Measurements from ENCODE around the gene EGFR.
"Not testable (repeated sequence)": the region's sequence is repeated elsewhere in the genome, so short reads cannot be mapped to it uniquely, and the experiment has no call there.

Gene EGFR

DNA sequence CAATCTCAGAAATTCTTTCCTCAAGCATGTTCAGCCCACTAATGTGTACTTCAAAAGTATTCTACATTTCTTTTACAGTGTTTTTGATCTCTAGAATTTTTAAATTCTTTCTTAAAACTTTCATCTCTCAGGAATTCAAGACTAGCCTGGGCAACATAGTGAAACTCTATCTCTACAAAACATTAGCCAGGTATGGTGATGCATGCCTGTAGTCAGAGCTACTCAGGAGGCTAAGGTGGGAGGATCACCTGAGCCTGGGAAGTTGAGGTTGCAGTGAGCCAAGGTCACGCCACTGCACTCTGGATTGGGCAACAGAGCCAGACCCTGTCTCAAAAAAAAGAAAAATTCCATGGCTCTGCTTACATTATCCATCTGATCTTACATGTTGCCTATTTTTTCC is 5.0 kb upstream of the EGFR start:
- no peak for DNase-seq (ENCODE audit: low spot score)

DNA sequence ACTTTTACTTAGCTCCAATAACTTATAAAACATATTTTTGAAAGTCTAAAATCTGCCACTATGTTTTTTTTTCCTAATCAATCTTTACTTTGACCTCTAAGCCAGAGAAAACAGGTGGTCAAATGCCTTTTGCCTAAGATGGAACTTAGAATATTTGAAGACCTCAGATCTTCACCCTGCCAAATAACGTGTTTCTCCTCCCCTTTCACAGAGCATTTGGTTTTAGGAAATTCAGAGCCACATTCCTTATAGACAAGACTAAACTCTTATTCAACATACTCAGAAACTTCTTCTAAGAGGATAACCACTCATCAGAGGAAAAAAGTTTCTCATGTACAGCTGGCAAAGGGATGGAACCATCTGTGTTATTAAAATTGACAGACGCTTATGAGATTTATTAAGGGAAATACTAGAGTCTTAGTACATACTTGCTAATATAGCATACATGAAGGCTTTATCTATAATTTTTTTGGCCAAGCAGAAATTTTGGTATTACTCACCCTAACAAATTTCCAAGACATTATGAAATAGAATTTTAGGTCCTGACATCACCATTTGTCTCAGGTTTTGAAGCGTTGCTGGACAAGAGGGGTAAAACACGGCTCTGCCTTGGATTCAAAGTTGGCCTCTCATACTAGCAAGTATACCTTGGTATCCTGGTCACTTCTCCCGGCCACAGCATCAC is 2.6 kb upstream of the EGFR start:
- no peak for DNase-seq (ENCODE audit: low spot score)

DNA sequence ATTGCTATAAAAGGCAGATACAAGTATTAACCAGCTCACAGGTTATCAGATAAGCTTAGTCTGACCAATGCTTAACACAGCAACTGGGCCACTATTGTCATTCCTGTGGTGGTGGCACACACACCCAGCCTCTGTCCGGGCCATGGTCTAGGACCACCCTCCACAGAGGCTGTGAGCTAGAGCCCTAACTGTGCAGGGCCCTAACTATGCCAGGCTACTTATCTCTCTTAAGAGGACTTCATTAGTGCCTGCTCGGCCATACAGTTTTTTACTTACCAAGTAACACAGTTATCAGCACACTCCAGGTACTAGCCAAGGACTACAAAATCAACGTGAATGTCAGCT is 2.1 kb upstream of the EGFR start:
- no peak for DNase-seq (ENCODE audit: low spot score)

DNA sequence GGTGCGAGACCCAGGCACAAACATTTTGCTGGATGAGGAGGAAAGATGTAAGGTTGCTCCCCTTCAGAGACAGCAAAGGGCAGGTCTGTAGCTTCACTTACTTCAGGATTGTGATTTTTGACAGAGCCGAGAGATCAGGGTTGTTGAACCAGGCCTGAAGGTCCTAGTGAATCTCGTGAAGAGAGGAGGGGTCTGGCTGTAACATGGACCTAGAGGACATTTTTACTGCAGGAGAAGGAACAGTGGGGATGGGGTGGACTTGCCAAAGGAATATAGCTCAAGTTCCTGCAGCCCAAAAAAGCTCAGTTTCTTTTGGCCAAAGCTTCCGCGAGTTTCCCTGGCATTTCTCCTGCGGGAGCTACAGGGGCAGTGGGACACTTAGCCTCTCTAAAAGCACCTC is 976 bp upstream of the EGFR start:
- DNase-seq (ENCODE audit: low spot score) = no peak

DNA sequence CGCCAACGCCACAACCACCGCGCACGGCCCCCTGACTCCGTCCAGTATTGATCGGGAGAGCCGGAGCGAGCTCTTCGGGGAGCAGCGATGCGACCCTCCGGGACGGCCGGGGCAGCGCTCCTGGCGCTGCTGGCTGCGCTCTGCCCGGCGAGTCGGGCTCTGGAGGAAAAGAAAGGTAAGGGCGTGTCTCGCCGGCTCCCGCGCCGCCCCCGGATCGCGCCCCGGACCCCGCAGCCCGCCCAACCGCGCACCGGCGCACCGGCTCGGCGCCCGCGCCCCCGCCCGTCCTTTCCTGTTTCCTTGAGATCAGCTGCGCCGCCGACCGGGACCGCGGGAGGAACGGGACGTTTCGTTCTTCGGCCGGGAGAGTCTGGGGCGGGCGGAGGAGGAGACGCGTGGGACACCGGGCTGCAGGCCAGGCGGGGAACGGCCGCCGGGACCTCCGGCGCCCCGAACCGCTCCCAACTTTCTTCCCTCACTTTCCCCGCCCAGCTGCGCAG is 424 bp downstream of the EGFR start:
- DNase-seq (ENCODE audit: low spot score) = no peak

DNA sequence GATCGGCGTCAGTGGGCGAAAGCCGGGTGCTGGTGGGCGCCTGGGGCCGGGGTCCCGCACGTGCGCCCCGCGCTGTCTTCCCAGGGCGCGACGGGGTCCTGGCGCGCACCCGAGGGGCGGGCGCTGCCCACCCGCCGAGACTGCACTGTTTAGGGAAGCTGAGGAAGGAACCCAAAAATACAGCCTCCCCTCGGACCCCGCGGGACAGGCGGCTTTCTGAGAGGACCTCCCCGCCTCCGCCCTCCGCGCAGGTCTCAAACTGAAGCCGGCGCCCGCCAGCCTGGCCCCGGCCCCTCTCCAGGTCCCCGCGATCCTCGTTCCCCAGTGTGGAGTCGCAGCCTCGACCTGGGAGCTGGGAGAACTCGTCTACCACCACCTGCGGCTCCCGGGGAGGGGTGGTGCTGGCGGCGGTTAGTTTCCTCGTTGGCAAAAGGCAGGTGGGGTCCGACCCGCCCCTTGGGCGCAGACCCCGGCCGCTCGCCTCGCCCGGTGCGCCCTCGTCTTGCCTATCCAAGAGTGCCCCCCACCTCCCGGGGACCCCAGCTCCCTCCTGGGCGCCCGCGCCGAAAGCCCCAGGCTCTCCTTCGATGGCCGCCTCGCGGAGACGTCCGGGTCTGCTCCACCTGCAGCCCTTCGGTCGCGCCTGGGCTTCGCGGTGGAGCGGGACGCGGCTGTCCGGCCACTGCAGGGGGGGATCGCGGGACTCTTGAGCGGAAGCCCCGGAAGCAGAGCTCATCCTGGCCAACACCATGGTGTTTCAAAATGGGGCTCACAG is 1.1 kb downstream of the EGFR start:
- no peak for DNase-seq (ENCODE audit: low spot score)

DNA sequence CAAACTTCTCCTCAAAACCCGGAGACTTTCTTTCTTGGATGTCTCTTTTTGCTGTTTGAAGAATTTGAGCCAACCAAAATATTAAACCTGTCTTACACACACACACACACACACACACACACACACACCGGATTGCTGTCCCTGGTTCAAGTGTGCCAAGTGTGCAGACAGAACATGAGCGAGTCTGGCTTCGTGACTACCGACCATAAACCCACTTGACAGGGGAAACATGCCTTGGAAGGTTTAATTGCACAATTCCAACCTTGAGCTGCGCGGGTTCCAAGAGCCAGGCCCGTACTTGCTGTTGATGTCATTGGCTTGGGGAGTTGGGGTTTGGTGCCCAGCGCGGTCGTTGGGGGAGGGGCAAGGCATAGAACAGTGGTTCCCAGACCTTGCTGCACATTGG is 1.7 kb downstream of the EGFR start:
- DNase-seq (ENCODE audit: low spot score) = no peak

DNA sequence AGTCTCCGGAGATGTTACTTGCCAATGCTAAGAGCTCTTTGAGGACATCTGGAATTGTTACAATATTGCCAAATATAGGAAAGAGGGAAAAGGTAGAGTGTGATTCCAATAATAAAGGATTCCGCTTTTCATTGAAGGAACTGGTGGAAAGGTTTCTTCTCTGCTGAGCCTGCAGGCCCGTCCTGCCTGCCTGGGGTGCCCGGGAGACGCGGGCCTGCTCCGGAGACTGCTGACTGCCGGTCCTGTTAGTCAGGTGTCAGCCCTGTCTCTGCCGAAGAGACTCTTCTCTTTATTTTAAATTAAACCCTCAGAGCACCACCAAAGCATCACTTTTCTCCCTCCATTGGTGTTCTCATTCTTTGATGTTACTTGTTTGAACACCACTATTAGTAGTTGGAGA is 2.2 kb downstream of the EGFR start:
- no peak for DNase-seq (ENCODE audit: low spot score)

DNA sequence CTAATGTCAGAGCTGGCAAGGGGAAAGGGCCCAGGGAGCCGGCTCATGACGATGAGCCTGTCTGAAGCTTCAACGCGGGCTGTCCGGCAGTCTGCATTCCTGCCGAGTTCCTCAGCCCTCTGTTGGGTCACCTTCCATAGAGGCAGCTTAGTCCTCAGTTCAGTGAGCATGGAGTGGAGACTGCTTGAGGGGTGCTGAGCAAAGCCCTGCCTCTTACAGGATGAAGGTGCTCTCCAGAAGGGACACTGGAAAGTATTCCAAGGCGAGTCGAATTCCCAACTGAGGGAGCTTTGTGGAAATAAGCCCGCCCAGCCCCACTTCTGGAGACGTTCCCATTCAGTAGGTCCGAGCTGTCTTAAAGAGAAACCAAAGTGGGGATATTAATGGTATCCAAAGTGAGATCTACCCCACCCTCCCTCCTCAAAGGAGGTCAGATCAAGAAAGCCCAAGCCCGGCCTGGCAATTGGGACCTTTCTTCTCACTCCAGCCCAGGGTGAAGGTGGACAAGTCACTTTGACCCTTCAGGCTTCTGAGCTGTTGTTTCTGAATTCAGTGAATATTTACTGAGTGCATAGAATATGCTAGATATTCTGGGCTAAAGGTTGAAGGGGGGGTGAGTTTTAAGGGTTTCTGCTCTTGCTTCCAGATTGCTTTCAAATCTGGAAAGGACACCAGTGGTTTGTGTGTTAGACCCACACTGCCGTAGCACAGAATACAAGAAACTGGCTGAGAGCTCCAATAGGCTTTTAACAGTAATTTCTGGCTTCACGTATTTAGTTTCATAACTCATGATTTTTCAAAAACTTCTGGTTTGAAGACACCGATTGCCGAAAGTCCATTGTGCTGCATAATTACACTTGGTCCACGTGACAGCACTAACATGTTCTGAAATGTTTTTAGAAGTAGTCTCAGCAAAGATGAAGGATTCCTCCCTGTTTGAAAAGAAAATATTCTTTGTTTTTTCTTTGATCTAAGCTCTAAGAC is 3.5 kb downstream of the EGFR start:
- no peak for DNase-seq (ENCODE audit: low spot score)

DNA sequence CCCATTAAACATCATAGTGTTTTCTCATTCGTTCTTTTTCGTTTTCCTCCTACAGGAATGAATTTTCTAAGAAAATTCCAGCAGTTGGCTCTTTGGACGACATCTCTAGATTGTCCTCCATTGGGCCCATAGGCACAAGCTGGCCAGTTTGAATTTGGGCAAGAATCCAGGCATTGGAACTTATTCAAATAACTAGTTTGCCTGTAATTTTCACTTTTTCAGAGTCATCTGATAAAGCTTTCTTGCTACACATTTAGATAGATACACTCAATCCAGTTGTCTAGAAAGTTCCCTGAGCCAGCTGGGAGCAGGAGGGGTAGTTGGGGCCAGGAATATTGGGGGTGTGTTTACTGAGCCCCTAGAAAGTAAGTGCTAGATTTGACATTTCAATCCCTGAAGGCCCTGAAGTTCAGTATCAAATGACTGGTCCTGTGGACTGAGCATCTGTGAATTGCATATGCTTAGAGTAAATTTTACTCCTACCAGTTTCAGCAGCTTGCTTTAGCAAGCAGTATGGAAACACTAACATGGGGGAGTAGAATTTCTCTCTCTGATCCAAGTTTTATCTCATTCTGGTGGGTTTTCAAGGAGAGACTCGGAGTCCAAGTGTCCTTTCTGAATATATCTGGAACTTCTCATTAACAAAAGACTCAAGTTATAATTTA is 5.2 kb downstream of the EGFR start:
- no peak for DNase-seq (ENCODE audit: low spot score)

DNA sequence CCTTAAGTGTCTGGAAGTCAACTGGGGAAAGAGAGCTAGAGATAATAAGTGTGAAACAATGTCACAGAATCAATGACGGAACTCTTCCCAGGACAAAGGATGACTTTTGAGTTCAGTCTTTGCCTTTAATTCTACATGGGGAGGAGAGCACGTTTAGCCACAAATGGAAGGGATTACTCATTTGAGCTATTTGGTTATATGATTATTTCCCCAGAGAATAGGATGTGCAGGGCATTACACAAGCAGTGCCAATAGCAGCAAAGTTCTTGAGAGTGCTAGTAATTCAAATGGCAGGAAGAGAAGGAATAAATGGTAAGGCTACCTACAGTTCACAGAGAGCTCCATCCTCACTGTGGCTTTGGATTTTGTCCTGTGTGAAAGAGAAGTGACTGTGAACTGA is 6.0 kb downstream of the EGFR start:
- no peak for DNase-seq (ENCODE audit: low spot score)

DNA sequence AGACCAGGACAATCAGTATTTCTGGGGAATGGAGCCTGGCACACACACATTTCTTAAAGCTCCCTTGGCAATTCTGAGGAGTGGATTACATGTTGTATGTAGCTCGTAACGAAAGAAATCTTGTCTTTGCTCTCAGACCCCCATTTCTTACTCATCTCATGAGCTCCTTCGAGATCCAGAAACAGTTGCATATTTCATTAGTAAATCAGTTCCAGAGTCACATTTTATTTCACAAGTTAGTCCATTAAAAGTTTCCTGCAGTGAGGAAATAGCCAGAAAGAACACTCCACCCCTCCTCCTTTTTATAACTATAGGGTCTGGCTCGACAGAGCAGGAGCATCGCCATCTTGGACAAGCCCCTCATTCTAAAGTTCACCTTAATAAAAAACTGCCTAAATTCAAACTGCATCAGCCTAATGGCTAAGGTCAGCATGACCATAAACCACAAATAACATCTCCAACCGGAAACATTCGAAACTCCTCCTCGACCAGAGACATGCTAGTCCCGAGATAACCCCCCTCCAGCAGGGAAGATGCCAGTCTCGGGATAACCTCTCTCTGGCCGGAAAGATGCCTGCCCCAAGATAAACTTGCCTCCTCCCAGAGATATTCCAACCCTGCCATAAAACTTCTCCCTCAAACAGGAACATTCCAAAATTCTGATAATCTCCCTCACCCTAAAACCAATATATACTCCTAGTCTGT is 7.4 kb downstream of the EGFR start:
- no peak for DNase-seq (ENCODE audit: low spot score)

DNA sequence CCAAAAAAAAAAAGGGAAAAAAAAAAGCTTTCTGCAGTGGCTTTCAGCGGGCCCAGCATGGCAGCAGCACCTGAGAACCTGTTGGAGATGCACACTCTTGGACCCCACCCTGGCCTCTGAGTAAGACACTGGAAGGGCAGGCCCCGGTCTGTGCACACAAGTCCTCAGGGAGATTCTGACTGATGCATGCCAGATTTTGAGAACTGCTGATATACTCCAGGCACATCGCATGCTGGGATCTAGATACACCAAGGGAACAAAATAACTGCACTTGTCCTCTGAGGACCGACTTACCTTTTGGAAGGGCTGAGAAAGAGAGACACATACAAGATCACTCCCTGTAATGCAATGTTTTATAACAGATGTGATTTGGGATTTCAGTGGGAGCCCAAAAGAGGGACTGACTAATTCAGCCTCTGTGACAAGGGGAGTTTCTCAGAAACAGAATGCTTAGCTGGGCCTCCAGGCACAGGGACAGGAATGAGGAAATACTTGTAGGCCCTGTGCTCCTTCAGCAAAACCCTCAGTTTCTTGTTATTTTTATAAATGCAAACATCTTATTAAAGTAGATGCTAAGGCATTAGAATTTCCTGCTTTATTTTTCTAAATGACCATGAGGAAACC is 8.2 kb downstream of the EGFR start:
- no peak for DNase-seq (ENCODE audit: low spot score)

DNA sequence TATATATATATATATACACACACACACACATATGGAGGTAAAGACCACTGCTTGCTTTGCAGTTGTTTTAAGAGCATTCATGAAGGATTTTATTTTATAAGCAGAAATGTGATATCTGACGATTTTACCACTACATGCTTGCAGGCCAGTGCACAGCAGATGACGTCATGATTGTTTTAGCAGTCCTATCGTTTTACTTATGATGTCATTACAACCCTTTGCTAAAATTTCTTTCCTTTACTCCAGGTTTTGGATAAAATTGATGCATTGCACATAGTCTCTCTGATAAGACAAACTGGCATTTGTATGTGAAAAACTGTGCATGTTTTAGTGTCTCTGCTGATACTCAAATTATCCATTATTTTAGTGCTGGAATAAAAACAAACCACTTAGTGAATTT is 9.2 kb downstream of the EGFR start:
- DNase-seq (ENCODE audit: low spot score) = no peak

DNA sequence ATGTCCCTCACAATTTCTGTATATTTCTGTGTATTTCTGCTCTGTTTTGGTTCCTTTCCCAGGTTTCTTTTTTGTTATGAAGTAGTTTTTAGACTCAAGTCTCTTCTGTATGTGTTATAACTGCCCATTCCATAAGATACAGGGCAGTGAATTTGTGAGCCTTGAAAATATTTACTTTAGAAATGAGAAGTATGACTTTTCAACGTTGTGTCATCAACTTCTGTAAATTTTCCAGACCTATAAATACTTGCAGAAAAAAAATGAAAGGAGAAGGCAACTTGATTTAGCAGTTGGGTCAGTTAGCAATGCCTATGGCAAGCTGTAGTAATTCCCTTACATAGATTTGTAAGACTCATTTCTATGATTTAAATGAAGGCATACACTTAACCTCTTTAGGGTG is 11.5 kb downstream of the EGFR start:
- DNase-seq (ENCODE audit: low spot score) = no peak

DNA sequence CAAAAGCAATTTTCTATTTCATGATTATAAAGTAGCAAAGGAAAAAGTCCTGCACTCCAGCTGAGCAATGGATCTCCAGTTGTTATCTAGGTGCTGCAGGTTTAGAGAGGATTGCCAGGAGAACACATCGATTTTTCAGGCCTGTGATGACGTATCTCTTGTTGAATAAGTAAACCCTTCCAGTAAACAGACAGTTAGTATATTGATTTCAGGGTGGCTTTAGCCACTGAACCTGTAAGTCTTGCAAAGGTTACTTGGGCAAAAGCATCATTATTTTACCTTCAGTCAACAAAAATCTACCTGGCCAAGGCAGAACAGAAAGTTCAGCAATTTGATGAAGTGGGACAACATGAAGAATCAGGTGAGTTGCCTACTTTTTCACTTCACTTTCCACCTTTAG is 12.3 kb downstream of the EGFR start:
- DNase-seq (ENCODE audit: low spot score) = no peak

DNA sequence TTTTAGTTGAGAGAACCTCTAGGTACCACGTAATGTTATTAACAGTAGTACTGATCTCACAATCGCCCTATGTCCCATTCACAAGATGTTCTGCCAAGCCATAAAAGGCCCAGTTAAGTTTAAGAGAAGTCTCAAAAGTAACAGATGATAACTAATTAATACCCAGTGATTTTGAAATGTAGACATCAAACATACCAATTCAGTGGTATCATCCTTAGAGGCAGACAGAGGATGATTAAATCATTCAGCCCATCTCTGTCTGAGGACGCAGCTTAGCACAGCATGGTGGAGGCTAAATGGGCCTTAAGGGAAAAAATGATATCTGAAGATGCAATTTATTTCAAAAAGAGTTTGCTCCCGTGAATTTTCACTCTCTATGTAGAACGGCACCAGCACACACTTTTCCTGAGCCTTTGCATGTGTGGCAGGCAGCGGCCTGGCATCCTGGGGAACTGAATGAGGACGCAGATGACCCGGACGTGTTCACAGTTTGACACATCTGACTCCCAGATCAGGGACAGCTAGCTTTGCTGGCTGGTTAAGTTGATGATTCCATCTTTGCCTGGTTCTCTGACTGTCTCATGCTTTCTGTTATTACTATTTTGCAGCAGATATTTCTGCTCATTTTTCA is 13.4 kb downstream of the EGFR start:
- no peak for DNase-seq (ENCODE audit: low spot score)

DNA sequence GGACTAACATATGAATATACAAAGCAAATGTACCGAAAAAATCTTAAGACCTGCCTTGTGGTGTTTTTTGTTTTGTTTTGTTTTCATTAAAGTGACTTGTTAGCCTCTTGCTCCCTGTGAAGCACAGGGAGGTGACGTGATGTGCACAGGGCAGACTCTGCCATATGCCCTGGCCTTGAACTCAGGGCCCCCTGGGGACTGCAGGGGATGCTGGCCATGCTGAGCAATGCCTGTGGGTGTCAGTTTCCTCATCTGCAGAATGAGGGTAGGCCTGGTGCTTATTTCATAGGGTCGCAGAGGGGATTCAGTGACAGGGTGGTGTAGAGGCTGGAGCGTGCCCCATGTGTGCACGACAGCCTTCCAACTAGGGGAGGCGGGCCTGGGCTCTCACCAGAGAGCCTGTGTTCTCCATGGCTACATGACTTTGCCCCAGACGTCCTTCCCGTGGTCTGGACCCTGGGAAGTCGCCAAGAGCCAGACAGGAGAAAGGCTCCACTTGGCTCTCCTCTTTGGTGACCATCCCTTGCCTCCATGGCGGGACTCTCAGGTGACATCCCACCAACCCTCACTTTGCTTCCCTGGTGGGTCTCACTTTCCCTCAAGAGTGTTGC is 14.5 kb downstream of the EGFR start:
- DNase-seq (ENCODE audit: low spot score) = no peak

DNA sequence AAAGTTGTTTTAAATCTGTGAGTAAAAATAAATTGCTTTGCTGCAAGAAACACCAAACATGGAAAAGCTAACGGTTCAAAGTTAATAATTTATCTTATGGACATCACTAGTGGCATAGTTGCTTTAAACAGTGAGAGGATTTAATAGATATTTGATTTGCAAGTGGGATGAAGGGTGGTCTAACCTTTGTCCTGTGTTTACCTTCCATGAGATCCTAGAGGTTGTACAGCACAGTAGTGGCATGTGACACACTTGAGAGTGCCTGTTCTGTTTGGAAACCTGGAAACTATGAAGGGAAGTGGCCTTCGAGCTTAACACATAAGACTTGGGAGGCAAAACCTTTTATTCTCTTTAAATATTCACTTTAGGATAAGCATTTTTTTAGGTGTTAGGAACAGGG is 16.0 kb downstream of the EGFR start:
- no peak for DNase-seq (ENCODE audit: low spot score)

DNA sequence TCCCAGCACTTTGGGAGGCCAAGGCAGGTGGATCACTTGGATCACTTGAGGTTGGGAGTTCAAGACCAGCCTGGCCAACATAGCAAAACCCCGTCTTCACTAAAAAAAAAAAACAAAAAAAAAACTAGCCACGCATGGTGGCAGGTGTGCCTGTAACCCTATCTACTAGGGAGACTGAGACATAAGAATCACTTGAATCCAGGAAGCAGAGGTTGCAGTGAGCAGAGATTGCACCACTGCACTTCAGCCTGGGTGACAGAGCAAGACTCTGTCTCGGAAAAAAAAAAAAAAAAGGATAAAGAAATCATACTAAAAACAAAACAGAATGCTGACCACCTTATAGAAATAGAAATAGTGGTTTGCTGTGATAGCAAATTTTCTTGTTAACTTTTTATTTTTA is 16.6 kb downstream of the EGFR start:
- not testable (repeated sequence) for DNase-seq (ENCODE audit: low spot score)

Data from pons (tissue), 1 donor.